ENCODE data around the gene TBC1D14. TPM values are rescaled to one million over a fixed set of nuclear protein-coding genes. Genes with fewer than 3 reads are reported as not detected.
A peak's percentile ranks its signal among the peaks of the same experiment; 100 is the strongest.

TBC1D14 gene
- total RNA-seq, 2 donors from 2014 or later = 43.2 to 46.6 TPM

DNA sequence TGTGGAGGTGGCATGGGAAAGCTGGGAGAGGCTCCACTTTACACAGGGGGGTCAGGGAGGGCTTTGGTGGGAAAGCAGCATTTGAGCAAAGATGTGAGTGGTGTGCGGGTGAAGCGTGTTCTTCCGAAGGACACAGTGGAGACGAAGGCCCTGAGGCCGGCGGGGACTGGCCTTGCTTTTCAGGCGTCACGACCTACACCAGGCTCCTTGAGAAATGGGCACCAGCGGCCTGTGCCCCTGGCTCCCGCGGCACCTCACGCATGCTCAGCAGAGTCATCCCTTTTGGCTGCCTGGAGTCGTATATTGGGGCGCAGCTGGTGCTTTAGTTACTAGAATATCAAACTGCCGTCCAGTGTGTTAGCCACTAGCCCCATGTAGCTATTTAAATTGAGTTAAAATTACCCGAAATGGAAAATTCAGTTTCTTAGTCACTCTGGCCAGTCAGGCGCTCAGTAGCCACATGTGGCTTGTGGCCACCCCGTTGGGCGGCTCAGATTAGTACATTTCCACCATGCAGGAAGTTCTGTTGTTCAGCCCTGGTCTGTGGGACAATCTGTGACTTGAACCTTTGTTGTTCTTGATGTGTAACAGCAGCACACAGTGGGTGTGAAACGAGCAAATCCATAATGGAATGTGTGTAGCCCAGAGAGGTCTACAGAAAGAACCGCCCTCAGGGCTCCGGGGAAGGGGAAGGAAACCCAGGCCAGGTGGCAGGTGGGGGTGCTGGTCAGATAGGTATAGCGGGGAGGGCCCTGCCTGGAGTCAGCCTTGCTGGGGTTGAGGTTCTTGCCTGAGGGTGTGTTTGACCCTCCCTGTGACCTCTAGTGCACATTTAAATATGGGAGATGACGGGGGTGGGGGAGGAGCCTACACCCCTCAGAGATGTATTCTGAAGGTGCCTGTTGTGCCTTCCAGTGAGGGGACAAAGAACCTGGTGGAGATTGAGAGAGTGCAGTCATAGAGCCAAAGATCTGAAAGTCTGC, 30.4 kb downstream of the TBC1D14 start:
- H3K9me3 ChIP-seq = no peaks in the 10 kb centered on the region
- H3K27ac ChIP-seq = no peak overlapping the region
- DNase-seq = no peak
- no peak overlapping the region for H3K4me3 ChIP-seq
- peaks cover 12% of the 10 kb centered on the region for H3K4me1 ChIP-seq
- H3K27me3 ChIP-seq = no peaks in the 10 kb centered on the region
- intact Hi-C loops (cut with DNase I) = no loop called here
- no peak for TF ChIP-seq CTCF (IDR thresholded peaks at IDR 0.05)
- H3K9ac ChIP-seq (ENCODE audit: low read depth in 2 of 2, low read length in 2 of 2) = no peak overlapping the region
- no peaks in the 10 kb centered on the region for H3K36me3 ChIP-seq

DNA sequence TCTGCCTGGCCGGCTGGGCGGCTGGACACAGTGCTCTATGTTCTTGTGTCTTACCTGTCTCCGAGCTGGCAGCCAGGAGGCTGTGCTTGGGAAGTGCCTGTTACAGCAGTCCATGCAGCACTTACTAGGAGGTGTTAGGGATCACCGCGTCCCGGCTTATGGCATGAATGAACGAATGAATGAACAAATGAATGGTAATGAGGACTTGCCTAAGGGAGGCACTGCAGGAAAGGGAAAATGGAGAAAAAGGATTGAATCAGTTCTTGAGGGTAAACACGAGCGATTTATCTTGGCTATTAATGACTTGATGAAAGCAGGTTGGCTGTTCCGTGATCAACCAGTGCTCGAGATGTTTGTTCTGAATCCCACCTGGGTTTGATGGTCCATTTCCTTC, 31.1 kb downstream of the TBC1D14 start:
- no peaks in the 10 kb centered on the region for H3K27me3 ChIP-seq
- intact Hi-C loops (cut with DNase I) = no loop called here
- no peaks in the 10 kb centered on the region for H3K9me3 ChIP-seq
- H3K9ac ChIP-seq (ENCODE audit: low read depth in 2 of 2, low read length in 2 of 2) = no peak overlapping the region
- H3K4me1 ChIP-seq = peaks cover 12% of the 10 kb centered on the region
- no peak for TF ChIP-seq CTCF (IDR thresholded peaks at IDR 0.05)
- no peaks in the 10 kb centered on the region for H3K36me3 ChIP-seq
- DNase-seq = no peak
- H3K27ac ChIP-seq = no peak overlapping the region
- H3K4me3 ChIP-seq = no peak overlapping the region

GRCh38 chr4:6941796-6942195, 32.2 kb downstream of the TBC1D14 start:
- no peaks in the 10 kb centered on the region for H3K9me3 ChIP-seq
- H3K27ac ChIP-seq = peak overlapping the region; percentile 89
- H3K9ac ChIP-seq (ENCODE audit: low read depth in 2 of 2, low read length in 2 of 2) = peak overlapping the region in 1 of 2 donors; percentile 75
- intact Hi-C loops (cut with DNase I) = no loop called here
- H3K4me3 ChIP-seq = no peak overlapping the region
- H3K36me3 ChIP-seq = no peaks in the 10 kb centered on the region
- peaks cover 12% of the 10 kb centered on the region for H3K4me1 ChIP-seq
- no peak for TF ChIP-seq CTCF (IDR thresholded peaks at IDR 0.05)
- H3K27me3 ChIP-seq = no peaks in the 10 kb centered on the region
- DNase-seq = no peak

DNA sequence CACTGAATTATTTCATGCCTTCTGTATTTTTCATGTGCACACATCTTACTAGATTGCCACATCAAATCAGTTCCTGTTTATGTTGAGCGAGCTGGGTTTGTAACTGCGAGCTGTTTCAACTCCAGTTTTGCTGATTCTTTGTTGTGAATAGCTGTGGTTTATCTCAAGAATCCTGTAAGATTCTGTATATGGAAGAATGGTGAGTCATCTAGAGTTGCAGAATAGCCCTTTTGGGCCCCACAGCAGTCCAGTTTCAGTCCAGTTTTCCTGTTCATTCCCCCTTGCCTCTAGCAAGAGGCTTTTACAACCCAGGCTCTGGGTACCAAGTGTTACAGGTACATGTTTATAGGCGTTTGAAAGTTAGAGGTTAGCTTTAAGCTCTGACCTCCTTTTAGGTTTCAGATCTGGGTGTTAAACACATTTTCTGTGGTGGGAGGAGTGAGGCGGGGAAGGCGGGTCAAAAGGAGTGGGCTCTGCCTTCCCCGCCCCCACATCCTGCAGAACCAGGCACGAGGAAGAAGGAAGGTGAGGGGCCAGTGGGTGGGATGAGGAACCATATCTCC, 32.7 kb downstream of the TBC1D14 start:
- DNase-seq = no peak
- no peaks in the 10 kb centered on the region for H3K36me3 ChIP-seq
- intact Hi-C loops (cut with DNase I) = no loop called here

More for the DNA sequence above, 32.7 kb downstream of the TBC1D14 start:
- TF ChIP-seq CTCF (IDR thresholded peaks at IDR 0.05) = no peak
- Histone ChIP-seq H3K27ac (peak overlapping the region; percentile 89), H3K4me3 (no peak overlapping the region), H3K4me1 (peaks cover 12% of the 10 kb centered on the region), H3K9ac (ENCODE audit: low read depth in 2 of 2, low read length in 2 of 2) (peak overlapping the region in 1 of 2 donors; percentile 75), H3K27me3 (no peaks in the 10 kb centered on the region), H3K9me3 (no peaks in the 10 kb centered on the region)

All from colonic mucosa (tissue), 4 donors.